ENCODE data around the gene GRK7.
"Not testable (repeated sequence)": the region's sequence is repeated elsewhere in the genome, so short reads cannot be mapped to it uniquely, and the experiment has no call there.

GRK7 gene

DNA sequence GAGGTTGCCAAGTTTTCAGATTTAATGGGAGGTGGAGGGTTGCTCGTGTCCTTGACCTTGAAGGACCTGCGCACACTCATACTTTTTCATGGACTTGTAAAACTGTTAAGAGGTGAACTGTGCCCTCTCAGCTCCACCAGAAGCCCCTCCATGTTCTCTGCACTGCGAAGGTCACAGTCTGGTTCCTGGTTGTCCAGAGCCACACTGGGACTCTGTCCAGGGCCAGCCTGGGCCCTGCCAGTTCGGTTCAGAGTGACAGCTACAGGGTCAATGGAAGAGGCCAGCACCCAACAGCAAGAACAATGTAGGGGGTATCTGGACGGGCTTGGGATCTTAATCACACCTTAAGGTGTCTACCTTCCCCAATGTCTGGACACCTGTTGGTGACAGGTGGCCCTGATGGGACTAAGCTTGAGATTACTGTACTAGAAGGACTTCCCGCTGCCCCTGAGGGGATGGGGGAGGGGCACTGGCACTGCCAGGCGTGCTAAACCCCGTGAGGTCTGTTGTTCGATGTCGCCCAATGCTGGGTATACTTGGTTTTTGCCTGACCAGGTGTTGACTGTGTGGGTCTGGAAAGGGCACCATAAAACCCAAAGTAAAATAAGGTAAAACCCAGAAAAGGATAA lies 34.7 kb downstream of the GRK7 start:
- TF ChIP-seq, protein P1, sequence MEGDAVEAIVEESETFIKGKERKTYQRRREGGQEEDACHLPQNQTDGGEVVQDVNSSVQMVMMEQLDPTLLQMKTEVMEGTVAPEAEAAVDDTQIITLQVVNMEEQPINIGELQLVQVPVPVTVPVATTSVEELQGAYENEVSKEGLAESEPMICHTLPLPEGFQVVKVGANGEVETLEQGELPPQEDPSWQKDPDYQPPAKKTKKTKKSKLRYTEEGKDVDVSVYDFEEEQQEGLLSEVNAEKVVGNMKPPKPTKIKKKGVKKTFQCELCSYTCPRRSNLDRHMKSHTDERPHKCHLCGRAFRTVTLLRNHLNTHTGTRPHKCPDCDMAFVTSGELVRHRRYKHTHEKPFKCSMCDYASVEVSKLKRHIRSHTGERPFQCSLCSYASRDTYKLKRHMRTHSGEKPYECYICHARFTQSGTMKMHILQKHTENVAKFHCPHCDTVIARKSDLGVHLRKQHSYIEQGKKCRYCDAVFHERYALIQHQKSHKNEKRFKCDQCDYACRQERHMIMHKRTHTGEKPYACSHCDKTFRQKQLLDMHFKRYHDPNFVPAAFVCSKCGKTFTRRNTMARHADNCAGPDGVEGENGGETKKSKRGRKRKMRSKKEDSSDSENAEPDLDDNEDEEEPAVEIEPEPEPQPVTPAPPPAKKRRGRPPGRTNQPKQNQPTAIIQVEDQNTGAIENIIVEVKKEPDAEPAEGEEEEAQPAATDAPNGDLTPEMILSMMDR (IDR thresholded peaks at IDR 0.05; ENCODE audit: borderline replicate concordance, insufficient read depth, low read depth, low read length) = no peak
- H3K4me3 ChIP-seq (ENCODE audit: low read depth, low read length) = no peak overlapping the region

DNA sequence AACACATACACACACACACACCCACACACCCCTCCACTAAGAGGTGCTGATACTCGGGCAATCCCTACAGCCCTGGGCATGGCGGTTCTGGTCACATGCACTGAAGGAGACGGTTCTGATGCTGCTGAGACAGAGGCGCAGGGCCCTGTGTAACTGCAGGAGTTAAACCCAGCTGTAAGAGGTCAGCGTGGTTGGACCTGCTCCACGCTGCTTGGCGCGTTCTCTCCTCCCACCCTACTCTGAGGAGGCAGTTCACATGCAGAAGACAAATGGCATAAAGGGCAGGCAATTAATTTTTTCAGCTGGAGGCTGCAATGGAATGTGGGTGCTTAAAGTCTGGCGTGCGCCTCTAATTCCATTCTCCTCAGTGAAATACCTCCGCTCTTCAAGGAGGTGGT lies 35.2 kb downstream of the GRK7 start:
- TF ChIP-seq, protein P1 (IDR thresholded peaks at IDR 0.05; ENCODE audit: borderline replicate concordance, insufficient read depth, low read depth, low read length) = no peak
- H3K4me3 ChIP-seq (ENCODE audit: low read depth, low read length) = no peak overlapping the region

DNA sequence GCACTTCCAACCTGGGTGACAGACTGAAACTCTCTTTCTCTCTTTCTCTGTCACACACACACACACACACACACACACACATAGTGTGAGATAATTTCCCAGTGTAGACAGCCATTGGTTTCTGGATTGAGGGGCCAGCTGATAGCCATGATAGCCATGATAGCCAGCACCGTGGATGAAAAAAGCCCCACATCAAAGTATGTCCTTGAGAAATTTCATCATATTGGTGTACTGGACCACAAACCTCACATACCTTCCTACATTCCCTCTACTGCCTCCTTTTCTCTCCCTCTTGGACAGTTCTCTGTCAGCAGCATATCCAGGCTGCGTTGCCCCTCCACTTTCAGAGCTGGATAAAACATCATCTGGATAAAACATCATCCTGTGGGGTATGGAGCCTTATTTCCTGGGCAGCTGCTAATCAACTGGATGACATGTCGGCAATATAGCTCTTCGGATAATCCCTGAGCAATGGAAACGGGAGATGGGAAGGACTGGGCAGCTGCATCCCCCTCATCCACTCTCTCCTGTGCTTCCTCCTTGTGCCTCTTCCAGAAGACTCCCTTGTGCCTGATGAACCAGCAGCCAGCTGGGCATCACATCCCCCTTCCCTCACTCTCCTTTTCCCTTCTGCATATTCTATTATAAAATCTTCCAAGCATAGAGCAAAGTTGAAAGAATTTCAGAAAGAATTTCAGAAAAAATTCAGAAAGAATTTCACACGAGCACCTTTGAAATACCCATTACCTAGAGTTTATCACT lies 39.3 kb downstream of the GRK7 start:
- H3K4me3 ChIP-seq (ENCODE audit: low read depth, low read length) = no peak overlapping the region
- TF ChIP-seq, protein P1 (IDR thresholded peaks at IDR 0.05; ENCODE audit: borderline replicate concordance, insufficient read depth, low read depth, low read length) = no peak

DNA sequence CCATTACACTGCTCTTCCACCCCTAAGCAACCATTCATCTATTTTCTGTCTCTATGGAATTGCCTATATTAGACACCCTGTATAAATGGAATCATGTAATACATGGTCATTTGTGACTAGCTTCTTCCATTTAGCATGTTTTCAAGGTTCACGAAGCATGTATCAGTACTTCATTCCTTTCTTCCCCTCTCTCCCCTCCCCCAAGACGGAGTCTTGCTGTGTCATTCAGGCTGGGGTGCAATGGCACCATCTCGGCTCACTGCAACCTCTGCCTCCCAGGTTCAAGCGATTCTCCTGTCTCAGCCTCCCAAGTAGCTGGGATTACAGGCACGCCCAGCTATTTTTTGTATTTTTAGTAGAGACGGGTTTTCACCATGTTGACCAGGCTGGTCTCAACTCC lies 40.3 kb downstream of the GRK7 start:
- not testable (repeated sequence) for H3K4me3 ChIP-seq (ENCODE audit: low read depth, low read length)

DNA sequence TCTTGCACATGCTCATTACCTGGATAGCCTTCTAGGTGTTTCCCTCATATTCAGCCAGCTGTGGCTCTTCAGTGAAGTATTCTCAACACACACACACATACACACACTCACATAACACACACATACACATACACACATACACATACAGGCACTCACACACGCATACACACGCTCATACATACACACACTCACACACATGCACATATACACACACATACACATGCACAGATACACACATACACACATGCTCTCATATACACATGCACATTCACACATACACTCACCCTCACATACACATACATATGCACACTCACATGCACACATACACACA lies 41.2 kb downstream of the GRK7 start:
- TF ChIP-seq, protein P1 (IDR thresholded peaks at IDR 0.05; ENCODE audit: borderline replicate concordance, insufficient read depth, low read depth, low read length) = no peak
- H3K4me3 ChIP-seq (ENCODE audit: low read depth, low read length) = no peak overlapping the region

DNA sequence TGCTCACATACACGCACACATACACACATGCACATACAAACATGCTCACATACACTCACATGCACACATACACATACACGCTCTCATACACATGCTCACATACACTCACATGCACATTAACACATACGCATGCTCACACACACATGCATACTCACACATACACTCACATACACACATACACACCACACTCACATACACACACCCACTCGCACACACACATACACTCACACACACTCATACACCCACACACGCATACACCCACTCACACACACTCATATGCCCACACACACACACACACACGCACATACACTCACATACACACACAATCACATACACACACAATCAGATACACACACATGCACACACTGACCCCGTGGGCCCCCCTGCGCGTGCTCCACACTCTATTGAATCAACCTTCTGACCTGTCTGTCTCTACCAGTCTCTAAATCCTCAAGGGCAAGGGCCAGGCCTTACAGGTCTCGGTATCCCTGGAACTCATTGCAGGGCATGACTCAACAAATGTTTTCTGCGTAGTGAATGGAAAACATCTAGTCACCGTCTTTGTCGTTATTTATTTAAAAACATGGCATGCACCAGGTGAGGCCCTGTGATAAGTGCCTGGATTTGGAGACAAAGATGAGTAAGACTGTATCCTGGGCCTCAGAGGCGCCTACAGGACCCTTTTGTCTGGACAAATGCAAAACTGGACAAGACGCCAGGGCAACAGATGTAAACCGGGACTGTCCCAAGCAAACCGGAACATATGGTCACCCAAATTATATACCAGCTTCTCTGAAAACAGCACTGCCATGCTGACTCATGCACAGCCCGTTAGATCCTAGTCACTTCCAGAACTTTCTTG lies 41.8 kb downstream of the GRK7 start:
- TF ChIP-seq, protein P1 (IDR thresholded peaks at IDR 0.05; ENCODE audit: borderline replicate concordance, insufficient read depth, low read depth, low read length) = no peak

DNA sequence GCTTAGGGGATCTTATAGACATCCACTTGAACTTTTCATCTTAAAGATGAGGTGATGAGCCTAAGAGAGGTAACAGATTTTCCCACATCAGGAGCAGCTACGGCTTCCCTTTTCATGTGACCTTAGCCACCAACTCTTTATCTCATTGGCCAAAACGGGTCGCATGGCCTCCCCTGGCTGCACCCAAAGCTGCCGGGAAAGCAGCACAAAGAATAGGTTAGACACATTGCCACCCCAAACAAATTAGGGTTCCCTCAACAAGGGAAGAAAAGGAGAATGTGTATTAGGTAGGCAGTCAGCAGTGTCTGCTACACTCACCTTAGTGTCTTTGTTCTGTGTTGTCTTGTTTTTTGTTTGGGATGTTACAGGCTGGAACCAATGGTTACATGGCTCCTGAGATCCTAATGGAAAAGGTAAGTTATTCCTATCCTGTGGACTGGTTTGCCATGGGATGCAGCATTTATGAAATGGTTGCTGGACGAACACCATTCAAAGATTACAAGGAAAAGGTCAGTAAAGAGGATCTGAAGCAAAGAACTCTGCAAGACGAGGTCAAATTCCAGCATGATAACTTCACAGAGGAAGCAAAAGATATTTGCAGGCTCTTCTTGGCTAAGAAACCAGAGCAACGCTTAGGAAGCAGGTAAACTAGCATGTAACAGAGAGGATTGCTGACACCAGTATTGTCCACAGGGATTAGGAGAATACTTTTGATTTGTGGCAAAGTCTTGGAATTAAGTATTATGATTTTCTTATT lies 44.2 kb downstream of the GRK7 start:
- no peak overlapping the region for H3K4me3 ChIP-seq (ENCODE audit: low read depth, low read length)
- TF ChIP-seq, protein P1 (IDR thresholded peaks at IDR 0.05; ENCODE audit: borderline replicate concordance, insufficient read depth, low read depth, low read length) = no peak

More for the DNA sequence above, 41.8 kb downstream of the GRK7 start:
- H3K4me3 ChIP-seq (ENCODE audit: low read depth, low read length) = no peak overlapping the region

Measured in GM12875 (cell line).